ENCODE results near the gene STK39. TPM values are rescaled to one million over a fixed set of nuclear protein-coding genes. Genes with fewer than 3 reads are reported as not detected.

STK39 gene
- total RNA-seq, 1 experiment from 2014 or later: 15.9 TPM

GRCh38 chr2:168096158-168096557 lies 151.2 kb downstream of the STK39 start:
- intact Hi-C loops (cut with micrococcal nuclease; ENCODE audit: unreplicated experiment): no loop called here
- no peak for DNase-seq (ENCODE audit: low spot score)
- BruUV-seq (replicated peaks): no TSS peak
- POLR2A ChIA-PET (ENCODE audit: low non-redundant PET): no interaction called here
- TF ChIP-seq, protein P1, sequence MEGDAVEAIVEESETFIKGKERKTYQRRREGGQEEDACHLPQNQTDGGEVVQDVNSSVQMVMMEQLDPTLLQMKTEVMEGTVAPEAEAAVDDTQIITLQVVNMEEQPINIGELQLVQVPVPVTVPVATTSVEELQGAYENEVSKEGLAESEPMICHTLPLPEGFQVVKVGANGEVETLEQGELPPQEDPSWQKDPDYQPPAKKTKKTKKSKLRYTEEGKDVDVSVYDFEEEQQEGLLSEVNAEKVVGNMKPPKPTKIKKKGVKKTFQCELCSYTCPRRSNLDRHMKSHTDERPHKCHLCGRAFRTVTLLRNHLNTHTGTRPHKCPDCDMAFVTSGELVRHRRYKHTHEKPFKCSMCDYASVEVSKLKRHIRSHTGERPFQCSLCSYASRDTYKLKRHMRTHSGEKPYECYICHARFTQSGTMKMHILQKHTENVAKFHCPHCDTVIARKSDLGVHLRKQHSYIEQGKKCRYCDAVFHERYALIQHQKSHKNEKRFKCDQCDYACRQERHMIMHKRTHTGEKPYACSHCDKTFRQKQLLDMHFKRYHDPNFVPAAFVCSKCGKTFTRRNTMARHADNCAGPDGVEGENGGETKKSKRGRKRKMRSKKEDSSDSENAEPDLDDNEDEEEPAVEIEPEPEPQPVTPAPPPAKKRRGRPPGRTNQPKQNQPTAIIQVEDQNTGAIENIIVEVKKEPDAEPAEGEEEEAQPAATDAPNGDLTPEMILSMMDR (conservative IDR thresholded peaks at IDR 0.05; ENCODE audit: low read depth, low read length): no peak
- no peak for TF ChIP-seq EZH2 (IDR thresholded peaks at IDR 0.05; ENCODE audit: borderline replicate concordance, low read depth, low read length, poor library complexity, severe bottlenecking)
- Histone ChIP-seq H3K27me3 (replicated peaks; ENCODE audit: insufficient read depth, low read depth, low read length, poor library complexity) (no peaks in the 10 kb centered on the region), H3K9me3 (ENCODE audit: low read depth, low read length, poor library complexity, severe bottlenecking) (no peaks in the 10 kb centered on the region), H3K4me1 (ENCODE audit: insufficient read depth, low read length, poor library complexity, severe bottlenecking) (no peaks in the 10 kb centered on the region), H3K36me3 (ENCODE audit: insufficient read depth, low read length, poor library complexity, severe bottlenecking) (no peaks in the 10 kb centered on the region), H3K27ac (ENCODE audit: low read depth, low read length, poor library complexity, severe bottlenecking) (no peak overlapping the region), H3K4me3 (ENCODE audit: low read depth, low read length, poor library complexity, severe bottlenecking) (no peak overlapping the region)
- CTCF ChIA-PET: no interaction called here

- CTCF ChIA-PET: no interaction called here
Observed at GRCh38 chr2:168091986-168092385, 155.4 kb downstream of the STK39 start.

DNA sequence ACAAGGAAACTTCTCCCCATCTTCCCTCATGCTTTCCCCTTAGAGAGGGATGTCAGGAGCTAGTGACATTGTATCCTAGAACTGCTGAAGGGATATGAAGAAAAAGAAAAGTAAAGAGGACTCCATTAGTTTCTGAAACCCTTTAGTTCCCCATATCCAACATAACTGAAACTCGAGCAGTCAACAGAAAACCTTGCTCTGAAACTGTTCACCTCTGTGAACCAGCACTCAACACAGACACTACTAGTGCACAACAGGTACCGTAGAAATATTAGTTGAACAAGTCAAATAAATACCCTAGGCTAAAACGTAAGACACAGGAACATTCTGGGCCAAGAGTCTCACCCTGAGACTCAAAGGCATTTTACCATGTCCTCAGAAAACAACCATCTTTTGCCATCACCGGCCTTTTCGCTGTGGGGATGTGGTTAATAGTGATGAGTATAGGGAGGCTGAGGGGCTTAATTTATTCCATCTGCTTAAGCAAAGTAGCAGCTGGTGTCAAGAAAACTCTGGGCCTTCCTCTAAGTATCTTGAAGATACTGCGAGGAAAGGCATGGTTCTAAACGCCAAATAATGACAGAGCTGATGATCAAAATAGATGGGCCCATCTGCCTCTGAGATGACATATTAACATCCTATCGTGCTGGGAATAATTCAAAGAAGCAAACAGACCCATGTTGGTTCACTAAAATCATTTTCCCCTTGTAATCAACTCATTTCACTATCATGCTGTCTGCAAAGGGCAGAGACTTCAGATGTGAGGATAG lies 156.8 kb downstream of the STK39 start:
- intact Hi-C loops (cut with micrococcal nuclease; ENCODE audit: unreplicated experiment): no loop called here
- BruUV-seq (replicated peaks): no TSS peak
- CTCF ChIA-PET: no interaction called here

More at GRCh38 chr2:168091986-168092385, 155.4 kb downstream of the STK39 start:
- H3K9me3 ChIP-seq (ENCODE audit: low read depth, low read length, poor library complexity, severe bottlenecking): no peaks in the 10 kb centered on the region
- TF ChIP-seq EZH2 (IDR thresholded peaks at IDR 0.05; ENCODE audit: borderline replicate concordance, low read depth, low read length, poor library complexity, severe bottlenecking): no peak
- TF ChIP-seq, protein P1 (conservative IDR thresholded peaks at IDR 0.05; ENCODE audit: low read depth, low read length): no peak
- intact Hi-C loops (cut with micrococcal nuclease; ENCODE audit: unreplicated experiment): no loop called here
- H3K4me1 ChIP-seq (ENCODE audit: insufficient read depth, low read length, poor library complexity, severe bottlenecking): no peaks in the 10 kb centered on the region
- no peaks in the 10 kb centered on the region for H3K27me3 ChIP-seq (replicated peaks; ENCODE audit: insufficient read depth, low read depth, low read length, poor library complexity)
- no peak overlapping the region for H3K27ac ChIP-seq (ENCODE audit: low read depth, low read length, poor library complexity, severe bottlenecking)
- BruUV-seq (replicated peaks): no TSS peak
- H3K36me3 ChIP-seq (ENCODE audit: insufficient read depth, low read length, poor library complexity, severe bottlenecking): no peaks in the 10 kb centered on the region
- POLR2A ChIA-PET (ENCODE audit: low non-redundant PET): interaction anchor here (0.6 kb wide), 1 partner anchor 9 kb away, joined by 3 read pairs; no protein-coding TSS in a partner anchor
- no peak overlapping the region for H3K4me3 ChIP-seq (ENCODE audit: low read depth, low read length, poor library complexity, severe bottlenecking)
- DNase-seq (ENCODE audit: low spot score): no peak

More for the DNA sequence above, 156.8 kb downstream of the STK39 start:
- POLR2A ChIA-PET (ENCODE audit: low non-redundant PET): no interaction called here
- Histone ChIP-seq H3K4me3 (ENCODE audit: low read depth, low read length, poor library complexity, severe bottlenecking) (no peak overlapping the region), H3K27me3 (replicated peaks; ENCODE audit: insufficient read depth, low read depth, low read length, poor library complexity) (no peaks in the 10 kb centered on the region), H3K36me3 (ENCODE audit: insufficient read depth, low read length, poor library complexity, severe bottlenecking) (no peaks in the 10 kb centered on the region), H3K4me1 (ENCODE audit: insufficient read depth, low read length, poor library complexity, severe bottlenecking) (no peaks in the 10 kb centered on the region), H3K9me3 (ENCODE audit: low read depth, low read length, poor library complexity, severe bottlenecking) (no peaks in the 10 kb centered on the region), H3K27ac (ENCODE audit: low read depth, low read length, poor library complexity, severe bottlenecking) (no peak overlapping the region)
- DNase-seq (ENCODE audit: low spot score): no peak
- TF ChIP-seq EZH2 (IDR thresholded peaks at IDR 0.05; ENCODE audit: borderline replicate concordance, low read depth, low read length, poor library complexity, severe bottlenecking): no peak
- TF ChIP-seq, protein P1 (conservative IDR thresholded peaks at IDR 0.05; ENCODE audit: low read depth, low read length): no peak

Data from A673 (cell line).